ENCODE results near the gene RASSF8.

- TF ChIP-seq, protein P1, sequence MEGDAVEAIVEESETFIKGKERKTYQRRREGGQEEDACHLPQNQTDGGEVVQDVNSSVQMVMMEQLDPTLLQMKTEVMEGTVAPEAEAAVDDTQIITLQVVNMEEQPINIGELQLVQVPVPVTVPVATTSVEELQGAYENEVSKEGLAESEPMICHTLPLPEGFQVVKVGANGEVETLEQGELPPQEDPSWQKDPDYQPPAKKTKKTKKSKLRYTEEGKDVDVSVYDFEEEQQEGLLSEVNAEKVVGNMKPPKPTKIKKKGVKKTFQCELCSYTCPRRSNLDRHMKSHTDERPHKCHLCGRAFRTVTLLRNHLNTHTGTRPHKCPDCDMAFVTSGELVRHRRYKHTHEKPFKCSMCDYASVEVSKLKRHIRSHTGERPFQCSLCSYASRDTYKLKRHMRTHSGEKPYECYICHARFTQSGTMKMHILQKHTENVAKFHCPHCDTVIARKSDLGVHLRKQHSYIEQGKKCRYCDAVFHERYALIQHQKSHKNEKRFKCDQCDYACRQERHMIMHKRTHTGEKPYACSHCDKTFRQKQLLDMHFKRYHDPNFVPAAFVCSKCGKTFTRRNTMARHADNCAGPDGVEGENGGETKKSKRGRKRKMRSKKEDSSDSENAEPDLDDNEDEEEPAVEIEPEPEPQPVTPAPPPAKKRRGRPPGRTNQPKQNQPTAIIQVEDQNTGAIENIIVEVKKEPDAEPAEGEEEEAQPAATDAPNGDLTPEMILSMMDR (IDR thresholded peaks at IDR 0.05): no peak
- TF ChIP-seq POLR2A (IDR thresholded peaks at IDR 0.05) (no peak), EP300 (IDR thresholded peaks at IDR 0.05) (no peak)
These were observed 7.2 kb downstream of the RASSF8 start for GRCh38 chr12:25965682-25966081.
